H1 (cell line): ENCODE data around the gene CCDC184. TPM values are rescaled to one million over a fixed set of nuclear protein-coding genes. Genes with fewer than 3 reads are reported as not detected.

Experiments
- CTCF ChIA-PET: fragments of 300-600 bp; sonication (Branson Sonifier 250); formaldehyde crosslinking; loops from one replicate; lab custom pipeline; 2021; ENCODE audit not compliant: partially characterized antibody; lab: Charles Lee
- POLR2A ChIA-PET: fragments of 300-600 bp; sonication (Branson Sonifier 250); formaldehyde crosslinking; loops from one replicate; lab custom pipeline; 2021; ENCODE audit warnings: inconsistent platforms; ENCODE audit not compliant: partially characterized antibody; lab: Charles Lee
- DNase-seq, 2 experiments: peaks; one replicate each; pipeline versions ENCODE4 v3.0.0 to v3.0.0-alpha.2; 2010 to 2022; ENCODE audit warnings: low spot score in 2 of 2, low read depth in 1 of 2, mixed read lengths in 1 of 2
- FAIRE-seq: peaks from 2 replicates; lab custom pipeline; 2011; peaks lifted over from hg19 to GRCh38; lab: Jason Lieb, UNC
- H2AFZ ChIP-seq: 2 replicates; pipeline ENCODE4 v1.8.1; 2012; ENCODE audit warnings: low read length, inconsistent platforms
- H2AK5ac ChIP-seq: 2 replicates; pipeline ENCODE4 v1.6.1; 2013; ENCODE audit warnings: low read depth, low read length
- H2BK120ac ChIP-seq: replicated peaks from 2 replicates; pipeline ENCODE3; 2013; ENCODE audit warnings: low read depth, low read length, inconsistent platforms
- H2BK12ac ChIP-seq: 2 replicates; pipeline ENCODE4 v1.6.1; 2013; ENCODE audit warnings: low read depth, low read length
- H2BK15ac ChIP-seq: 2 replicates; pipeline ENCODE4 v1.6.1; 2013; ENCODE audit warnings: low read length
- H2BK20ac ChIP-seq: 2 replicates; pipeline ENCODE4 v1.6.1; 2013; ENCODE audit warnings: low read length
- H2BK5ac ChIP-seq: 2 replicates; pipeline ENCODE4 v1.6.1; 2013; ENCODE audit warnings: low read depth, low read length
- H3K14ac ChIP-seq: 2 replicates; pipeline ENCODE4 v1.6.1; 2013; ENCODE audit warnings: inconsistent platforms; ENCODE audit not compliant: insufficient read length
- H3K18ac ChIP-seq: 2 replicates; pipeline ENCODE4 v1.6.1; 2013; ENCODE audit warnings: low read length; ENCODE audit errors: extremely low read depth
- H3K23ac ChIP-seq: 2 replicates; pipeline ENCODE4 v1.6.1; 2013; ENCODE audit warnings: inconsistent platforms; ENCODE audit not compliant: insufficient read length
- H3K23me2 ChIP-seq: 2 replicates; pipeline ENCODE4 v1.6.1; 2013; ENCODE audit warnings: low read depth, low read length
- H3K27ac ChIP-seq: 2 replicates; pipeline ENCODE4 v1.6.1; 2011; ENCODE audit warnings: low read depth, low read length, inconsistent platforms
- H3K27me3 ChIP-seq, 4 experiments: replicated peaks in 1 of 4; 1 replicate in 1 of 4; 2 replicates in 3 of 4; pipeline versions ENCODE4 v1.6.1 to v1.8.1; 2011 to 2013; ENCODE audit warnings: low read length in 3 of 4, mild to moderate bottlenecking in 3 of 4, inconsistent platforms in 2 of 4, mixed read lengths in 2 of 4, moderate library complexity in 1 of 4; ENCODE audit not compliant: control insufficient read depth in 3 of 4, insufficient read depth in 3 of 4; ENCODE audit errors: extremely low read depth in 1 of 4
- H3K36me3 ChIP-seq, 4 experiments: 2 replicates each; pipeline versions ENCODE4 v1.6.1 to v1.8.1; 2011 to 2013; ENCODE audit warnings: mild to moderate bottlenecking in 4 of 4, low read length in 3 of 4, moderate library complexity in 2 of 4, control low read depth in 1 of 4, inconsistent platforms in 1 of 4; ENCODE audit not compliant: insufficient read depth in 4 of 4, control insufficient read depth in 2 of 4
- H3K4ac ChIP-seq: replicated peaks from 2 replicates; pipeline ENCODE3; 2013; ENCODE audit warnings: low read length, low read depth, mixed read lengths, inconsistent platforms; ENCODE audit not compliant: insufficient read length
- H3K4me1 ChIP-seq, 4 experiments: replicated peaks in 1 of 4; 1 replicate in 1 of 4; 2 replicates in 3 of 4; pipeline versions ENCODE4 v1.6.1 to v1.8.1; 2011 to 2013; ENCODE audit warnings: low read length in 3 of 4, inconsistent platforms in 2 of 4, mixed read lengths in 1 of 4; ENCODE audit not compliant: insufficient read depth in 4 of 4, control insufficient read depth in 3 of 4
- H3K4me2 ChIP-seq, 2 experiments: 2 replicates each; pipeline versions ENCODE4 v1.6.1 to v1.8.1; 2011 to 2013; ENCODE audit warnings: low read depth in 2 of 2, low read length in 2 of 2, control low read depth in 1 of 2, inconsistent platforms in 1 of 2, mild to moderate bottlenecking in 1 of 2; ENCODE audit not compliant: insufficient read depth in 1 of 2
- H3K4me3 ChIP-seq, 4 experiments: fragments of 200-600, 300-600 bp in 1 of 4; sonication (generic), shearing (Covaris generic), sonication (Bioruptor Twin) in 1 of 4; 2 replicates each; pipeline versions ENCODE4 v1.5.1 to v1.8.1; 2011 to 2016; ENCODE audit warnings: low read length in 4 of 4, low read depth in 3 of 4, control low read depth in 2 of 4, inconsistent platforms in 2 of 4, mild to moderate bottlenecking in 2 of 4, mixed read lengths in 1 of 4, moderate library complexity in 1 of 4; ENCODE audit not compliant: insufficient read depth in 2 of 4; ENCODE audit errors: extremely low read depth in 1 of 4
- H3K56ac ChIP-seq: replicated peaks from 2 replicates; pipeline ENCODE3; 2013; ENCODE audit warnings: low read depth, mild to moderate bottlenecking, mixed read lengths, low read length, inconsistent platforms; ENCODE audit not compliant: insufficient read length
- H3K79me1 ChIP-seq: 2 replicates; pipeline ENCODE4 v1.6.1; 2013; ENCODE audit warnings: low read depth, low read length, control low read depth
- H3K79me2 ChIP-seq, 2 experiments: 2 replicates each; pipeline versions ENCODE4 v1.6.1 to v1.8.1; 2012 to 2013; ENCODE audit warnings: low read length in 2 of 2, mild to moderate bottlenecking in 2 of 2, inconsistent platforms in 1 of 2; ENCODE audit not compliant: insufficient read depth in 2 of 2, control insufficient read depth in 1 of 2
- H3K9ac ChIP-seq, 4 experiments: replicated peaks in 1 of 4; 1 replicate in 1 of 4; 2 replicates in 3 of 4; pipeline versions ENCODE4 v1.6.1 to v1.8.1; 2011 to 2013; ENCODE audit warnings: low read depth in 3 of 4, low read length in 3 of 4, control low read depth in 2 of 4, mild to moderate bottlenecking in 2 of 4, moderate library complexity in 2 of 4, inconsistent platforms in 1 of 4; ENCODE audit errors: extremely low read depth in 1 of 4
- H3K9me3 ChIP-seq, 2 experiments: 2 replicates each; pipeline versions ENCODE4 v1.6.1 to v1.8.1; 2012 to 2013; ENCODE audit warnings: mild to moderate bottlenecking in 2 of 2, moderate library complexity in 2 of 2, control low read depth in 1 of 2, inconsistent platforms in 1 of 2, low read depth in 1 of 2, low read length in 1 of 2, mixed read lengths in 1 of 2; ENCODE audit not compliant: insufficient read depth in 2 of 2
- H4K20me1 ChIP-seq, 2 experiments: replicated peaks in 1 of 2; 2 replicates each; pipeline versions ENCODE3 to v1.8.1; 2011 to 2013; ENCODE audit warnings: inconsistent platforms in 2 of 2, low read length in 2 of 2, mild to moderate bottlenecking in 1 of 2; ENCODE audit not compliant: insufficient read depth in 2 of 2, control insufficient read depth in 1 of 2
- H4K5ac ChIP-seq: 2 replicates; pipeline ENCODE4 v1.6.1; 2013; ENCODE audit warnings: low read length, low read depth, mixed read lengths, inconsistent platforms; ENCODE audit not compliant: insufficient read length
- H4K8ac ChIP-seq: 2 replicates; pipeline ENCODE4 v1.8.0; 2013; ENCODE audit warnings: mild to moderate bottlenecking, moderate library complexity, low read length, inconsistent platforms; ENCODE audit not compliant: insufficient read depth; ENCODE audit errors: extremely low read depth
- H4K91ac ChIP-seq: replicated peaks from 2 replicates; pipeline ENCODE3; 2013; ENCODE audit warnings: low read length, mixed read lengths, inconsistent platforms; ENCODE audit not compliant: insufficient read length
- ATF3 ChIP-seq: IDR thresholded peaks from 2 replicates; pipeline ENCODE4 v1.6.1; 2011; ENCODE audit warnings: low read depth, mild to moderate bottlenecking, low read length; ENCODE audit not compliant: insufficient read depth
- BACH1 ChIP-seq: IDR thresholded peaks from 2 replicates; pipeline ENCODE4 v1.6.1; 2012; ENCODE audit warnings: low read length, improper control_type of control experiment
- KDM4A ChIP-seq: IDR thresholded peaks from one replicate; pipeline ENCODE4 v1.7.1; 2012; ENCODE audit warnings: low read depth, mild to moderate bottlenecking, moderate library complexity, low read length, inconsistent platforms; ENCODE audit not compliant: severe bottlenecking
- PHF8 ChIP-seq: fragments of 200-600 bp; sonication (generic); conservative IDR thresholded peaks from 2 replicates; pipeline ENCODE4 v1.7.1; 2012; ENCODE audit warnings: low read depth, mild to moderate bottlenecking, inconsistent platforms, low read length, moderate library complexity
- POLR2A ChIP-seq, 2 experiments: IDR thresholded peaks; 1 replicate in 1 of 2; 2 replicates in 1 of 2; pipeline ENCODE4 v1.6.1; 2011; ENCODE audit warnings: low read depth in 2 of 2, low read length in 2 of 2, mild to moderate bottlenecking in 2 of 2; ENCODE audit errors: control extremely low read depth in 1 of 2
- RAD21 ChIP-seq, 2 experiments: IDR thresholded peaks in 1 of 2; conservative IDR thresholded peaks in 1 of 2; 2 replicates each; pipeline ENCODE4 v1.6.1; 2011; ENCODE audit warnings: low read depth in 2 of 2, low read length in 2 of 2, improper control_type of control experiment in 1 of 2, inconsistent platforms in 1 of 2, mild to moderate bottlenecking in 1 of 2, moderate library complexity in 1 of 2
- YY1 ChIP-seq: IDR thresholded peaks from 2 replicates; pipeline ENCODE4 v1.6.1; 2011; ENCODE audit warnings: low read depth, mild to moderate bottlenecking, low read length
- WGBS, 2 experiments: shearing (Covaris generic) in 1 of 2; methylation state at CpG; one replicate each; pipeline versions ENCODE4 v1.1.6 to v1.1.7; 2013 to 2015; ENCODE audit warnings: low lambda C conversion rate in 2 of 2, mixed read lengths in 2 of 2, inconsistent platforms in 1 of 2, low coverage in 1 of 2, missing lambda C conversion rate in 1 of 2; ENCODE audit not compliant: insufficient replicate concordance in 2 of 2, insufficient coverage in 1 of 2, insufficient read length in 1 of 2; ENCODE audit errors: extremely low coverage in 1 of 2, missing lambda C conversion rate in 1 of 2; 5-methylcytosine and 5-hydroxymethylcytosine counted together
- long read RNA-seq, 2 experiments: library from RNA in 1 of 2; library from capped mRNA in 1 of 2; stranded (forward); transcript quantifications; one replicate each; pipeline ENCODE4 v2.0.0, GENCODE V29; 2021; ENCODE audit warnings: inconsistent platforms in 1 of 2
- polyA minus RNA-seq, 3 experiments: library from RNA; depleted of rRNA, polyadenylated mRNA; stranded (reverse); fragments of >200 nt; gene quantifications; 1 replicate in 2 of 3; 2 replicates in 1 of 3; pipeline ENCODE4 v1.2.3, GENCODE V29; 2011
- polyA plus RNA-seq, 7 experiments: library from polyadenylated mRNA; depleted of rRNA in 3 of 7; stranded (reverse) in 5 of 7; unstranded in 2 of 7; fragments of >200 nt in 5 of 7; fragments of 200-250 nt in 2 of 7; gene quantifications; 1 replicate in 5 of 7; 2 replicates in 1 of 7; 4 replicates in 1 of 7; pipeline versions ENCODE4 v1.2.1 to v1.2.3, GENCODE V29; 2011 to 2013; ENCODE audit warnings: missing spikeins in 2 of 7, mixed read lengths in 2 of 7
- total RNA-seq: library from RNA; stranded (reverse); fragmentation: NEBNext Ultra II Directional; extraction: Animal tissue kit (Norgen Biotek cat#: 25700); gene quantifications from 2 replicates; pipeline ENCODE4 v1.2.1, GENCODE V29; 2021

Gene CCDC184
- total RNA-seq (2.2 and 2.5 TPM in 2 replicates), polyA plus RNA-seq (2011; rRNA removed) (3.0 and 3.1 TPM in 2 replicates), polyA minus RNA-seq (2011; rRNA and poly(A)+ RNA removed) (1.6 and 1.7 TPM in 2 replicates)
- 2.6 TPM for polyA plus RNA-seq (2011; cell fraction: cytosol; rRNA removed)
- polyA plus RNA-seq (2011; cell fraction: nucleus; rRNA removed) = 1.2 TPM
- polyA plus RNA-seq (2012, experiment 1 of 2) = 1.8 to 2.7 TPM (median 2.3 TPM) in 4 replicates
- polyA plus RNA-seq (2012, experiment 2 of 2) = 3.7 TPM
- 1.4 TPM for polyA plus RNA-seq (2013, experiment 1 of 2)
- 1.4 TPM for polyA plus RNA-seq (2013, experiment 2 of 2)
- polyA minus RNA-seq (2011; cell fraction: cytosol; rRNA and poly(A)+ RNA removed) = 1.1 TPM
- 1.4 TPM for polyA minus RNA-seq (2011; cell fraction: nucleus; rRNA and poly(A)+ RNA removed)
- long read RNA-seq, experiment 1, partial matches to known transcripts = 0 of 1 reads
- long read RNA-seq, experiment 1, other reads (novel, unspliced or antisense) = 0 of 1 reads
- long read RNA-seq, experiment 2, partial matches to known transcripts = 0 of 2 reads
- long read RNA-seq, experiment 2, other reads (novel, unspliced or antisense) = 0 of 2 reads

GRCh38 chr12:48183091-48183875 lies at the start of gene CCDC184:
Gene CCDC184, plus strand, starts transcription at chr12:48183644. Its CDS starts 479 bp downstream, at chr12:48184123.
- H3K4me2 ChIP-seq = peak within 1 kb of the TSS; percentile 94 to 97
- H2BK15ac ChIP-seq = no peak within 1 kb of the TSS
- H3K9me3 ChIP-seq = no peaks in the 10 kb centered on the region; a peak in 1 of 4 replicates
- no peak within 1 kb of the TSS for H2BK120ac ChIP-seq
- no peak within 1 kb of the TSS for H3K14ac ChIP-seq
- no peak within 1 kb of the TSS for H2BK5ac ChIP-seq
- H2BK12ac ChIP-seq = peak within 1 kb of the TSS; percentile 30; the same call in 1 of the 2 replicates
- H3K56ac ChIP-seq = no peak within 1 kb of the TSS
- no peaks in the 10 kb centered on the region for H3K79me2 ChIP-seq
- no peak within 1 kb of the TSS for H4K5ac ChIP-seq
- H3K18ac ChIP-seq = no peak within 1 kb of the TSS; the same call in 1 of the 2 replicates
- peaks cover 6 to 20% (median 11%) of the 10 kb centered on the region in 4 experiments; a peak in 6 of 7 replicates for H3K4me1 ChIP-seq
- peak within 1 kb of the TSS in 2 of 4 experiments; percentile 13 to 20; a peak in 3 of 7 replicates for H3K9ac ChIP-seq
- 0 out of 2 replicates have a peak within 1 kb of the TSS, but pooled peaks have one; percentile 31 for H3K27ac ChIP-seq
- H4K8ac ChIP-seq = peak within 1 kb of the TSS; percentile 91
- peaks cover 14% of the 10 kb centered on the region; the same call in 1 of the 2 replicates for H3K23me2 ChIP-seq
- H4K20me1 ChIP-seq = no peaks in the 10 kb centered on the region
- H2BK20ac ChIP-seq = no peak within 1 kb of the TSS
- no peak for FAIRE-seq
- peak within 1 kb of the TSS; percentile 96; the same call in 1 of the 2 replicates for H2AFZ ChIP-seq
- POLR2A ChIA-PET = interaction anchor here (0.6 to 1.6 kb wide), 6 partner anchors 10 to 256 kb away, joined by 3 to 8 read pairs (median 4); partner anchors contain the start of gene ASB8
- H2AK5ac ChIP-seq = no peak within 1 kb of the TSS
- no peaks in the 10 kb centered on the region for H3K79me1 ChIP-seq
- H4K91ac ChIP-seq = no peak within 1 kb of the TSS
- H3K4me3 ChIP-seq = peak within 1 kb of the TSS; percentile 35 to 80 (median 72)
- peak in 1 of 2 experiments; percentile 83 for DNase-seq
- no peak within 1 kb of the TSS for H3K23ac ChIP-seq
- peaks cover 8 to 39% (median 25%) of the 10 kb centered on the region in 4 experiments for H3K27me3 ChIP-seq
- H3K36me3 ChIP-seq = no peaks in the 10 kb centered on the region
- WGBS, 2 experiments = 2% methylated on average over 56 of the region's 61 CpGs; no CpG with 5 or more reads in 1 of the 2 experiments
- no peak within 1 kb of the TSS for H3K4ac ChIP-seq
- CTCF ChIA-PET = interaction anchor here (0.8 to 1.3 kb wide), 15 partner anchors 9 to 441 kb away, joined by 3 to 14 read pairs (median 4); partner anchors contain the start of genes ASB8 and PFKM
- TF ChIP-seq ATF3 (no peak), BACH1 (no peak), YY1 (no peak), RAD21 (IDR thresholded peaks at IDR 0.05 in 1 of 2, conservative IDR thresholded peaks at IDR 0.05 in 1 of 2; ENCODE audit: low read depth in 2 of 2, low read length in 2 of 2) (peak in 1 of 2 experiments; percentile 41; a peak in 3 of 4 replicates), PHF8 (0 out of 2 replicates have a peak, but pooled peaks have one; percentile 51), KDM4A (peak; percentile 92), POLR2A (IDR thresholded peaks at IDR 0.05; ENCODE audit: control extremely low read depth in 1 of 2, low read depth in 2 of 2, low read length in 2 of 2) (peak in 1 of 2 experiments; percentile 36; a peak in 1 of 3 replicates)
